Epithelial cell of prostate (primary cell): ENCODE measurements around the gene OR1B1.
"Not testable (repeated sequence)": the region's sequence is repeated elsewhere in the genome, so short reads cannot be mapped to it uniquely, and the experiment has no call there.

Experiments
- DNase-seq: peaks from one replicate; pipeline ENCODE4 v3.0.0-alpha.2; 2011; ENCODE audit warnings: low read depth, low spot score
- H3K27ac ChIP-seq: fragments of 450-650 bp; 2 replicates; pipeline ENCODE4 v1.5.1; 2017; ENCODE audit warnings: mild to moderate bottlenecking

The OR1B1 gene

GRCh38 chr9:122657527-122657926, at the start of gene OR1B1:
TSS of gene OR1B1 (minus strand) at chr9:122657627.
- no peak within 1 kb of the TSS for H3K27ac ChIP-seq
- DNase-seq = no peak

- no peak overlapping the region for H3K27ac ChIP-seq
- DNase-seq = no peak
Observed at GRCh38 chr9:122695696-122696095, 38.3 kb upstream of the OR1B1 start.

GRCh38 chr9:122684851-122685250, 27.4 kb upstream of the OR1B1 start:
- no peak for DNase-seq

GRCh38 chr9:122672481-122672880, 15.1 kb upstream of the OR1B1 start:
- no peak overlapping the region for H3K27ac ChIP-seq
- no peak for DNase-seq

More at GRCh38 chr9:122684851-122685250, 27.4 kb upstream of the OR1B1 start:
- no peak overlapping the region for H3K27ac ChIP-seq

- no peak within 1 kb of the TSS for H3K27ac ChIP-seq
- DNase-seq = no peak
Observed at GRCh38 chr9:122661416-122661815, 4.0 kb upstream of the OR1B1 start, which contains the start of gene OR1L1. TSS of gene OR1L1 (plus strand) at chr9:122661716. CDS start at chr9:122661716, 0 bp downstream.

- no peak overlapping the region for H3K27ac ChIP-seq
- DNase-seq = no peak
Observed at GRCh38 chr9:122656378-122656777, 1.0 kb downstream of the OR1B1 start.

GRCh38 chr9:122642226-122642625, 15.2 kb downstream of the OR1B1 start:
- no peak overlapping the region for H3K27ac ChIP-seq
- no peak for DNase-seq

GRCh38 chr9:122619996-122620395, 37.4 kb downstream of the OR1B1 start:
- DNase-seq = no peak

GRCh38 chr9:122614362-122614761, 43.1 kb downstream of the OR1B1 start, which contains the start of gene OR1Q1:
TSS of gene OR1Q1 (plus strand) at chr9:122614738. CDS start at chr9:122614738, 0 bp downstream.
- no peak for DNase-seq
- no peak within 1 kb of the TSS for H3K27ac ChIP-seq

More at GRCh38 chr9:122619996-122620395, 37.4 kb downstream of the OR1B1 start:
- H3K27ac ChIP-seq = no peak overlapping the region

- no peak for DNase-seq
- no peak overlapping the region for H3K27ac ChIP-seq
Observed at GRCh38 chr9:122609804-122610203, 47.6 kb downstream of the OR1B1 start.

- no peak overlapping the region for H3K27ac ChIP-seq
- no peak for DNase-seq
Observed at GRCh38 chr9:122606587-122606986, 50.8 kb downstream of the OR1B1 start.

- no peak for DNase-seq
Observed at GRCh38 chr9:122605691-122606090, 51.7 kb downstream of the OR1B1 start.

GRCh38 chr9:122583284-122583683, 74.1 kb downstream of the OR1B1 start, which contains the start of gene OR1L8:
TSS of gene OR1L8 (minus strand) at chr9:122583384. CDS start at chr9:122568477, 14,907 bp downstream.
- H3K27ac ChIP-seq, DNase-seq: not testable (repeated sequence)

More at GRCh38 chr9:122605691-122606090, 51.7 kb downstream of the OR1B1 start:
- no peak overlapping the region for H3K27ac ChIP-seq

GRCh38 chr9:122580360-122580759, 77.1 kb downstream of the OR1B1 start:
- peak; percentile 2 for DNase-seq

GRCh38 chr9:122579874-122580273, 77.6 kb downstream of the OR1B1 start:
- H3K27ac ChIP-seq = no peak overlapping the region
- no peak for DNase-seq

More at GRCh38 chr9:122580360-122580759, 77.1 kb downstream of the OR1B1 start:
- no peak overlapping the region for H3K27ac ChIP-seq
